SK-N-SH treated with all-trans-retinoic acid at 6 μM for 48 hours (cell line): ENCODE results near the gene SLC30A10.

ENCODE experiments used
- ARNTL ChIP-seq: fragments of 450-650 bp; formaldehyde crosslinking; IDR thresholded peaks from 2 replicates; pipeline ENCODE4 v1.5.0; 2020; ENCODE audit warnings: low read depth, mild to moderate bottlenecking, moderate library complexity, borderline replicate concordance
- BACH2 ChIP-seq: fragments of 250-450 bp; sonication (Bioruptor Pico); IDR thresholded peaks from 2 replicates; pipeline ENCODE4 v1.9.0; 2021; ENCODE audit warnings: mild to moderate bottlenecking, borderline replicate concordance
- CSDC2 ChIP-seq: fragments of 250-450 bp; sonication (Bioruptor Pico); IDR thresholded peaks from 2 replicates; pipeline ENCODE4 v1.5.0; 2020; ENCODE audit warnings: mild to moderate bottlenecking, moderate library complexity
- ESRRG ChIP-seq: fragments of 250-450 bp; sonication (Bioruptor Pico); IDR thresholded peaks from 2 replicates; pipeline ENCODE4 v1.6.1; 2021; ENCODE audit warnings: mild to moderate bottlenecking
- GLIS3 ChIP-seq: fragments of 250-450 bp; sonication (Bioruptor Pico); IDR thresholded peaks from 2 replicates; pipeline ENCODE4 v1.5.0; 2020; ENCODE audit warnings: mild to moderate bottlenecking, moderate library complexity
- RARB ChIP-seq: fragments of 250-450 bp; sonication (Bioruptor Pico); IDR thresholded peaks from 2 replicates; pipeline ENCODE4 v1.8.0; 2021; ENCODE audit warnings: mild to moderate bottlenecking, moderate library complexity
- TOX ChIP-seq: fragments of 250-450 bp; sonication (Bioruptor Pico); IDR thresholded peaks from 2 replicates; pipeline ENCODE4 v1.8.0; 2021; ENCODE audit warnings: mild to moderate bottlenecking, moderate library complexity, borderline replicate concordance
- ZFP30 ChIP-seq: fragments of 450-650 bp; formaldehyde crosslinking; IDR thresholded peaks from 2 replicates; pipeline ENCODE4 v1.5.0; 2022; ENCODE audit warnings: mild to moderate bottlenecking, moderate library complexity
- ZNF8 ChIP-seq: fragments of 450-650 bp; formaldehyde crosslinking; IDR thresholded peaks from 2 replicates; pipeline ENCODE4 v1.5.0; 2020; ENCODE audit warnings: mild to moderate bottlenecking, moderate library complexity
- TF ChIP-seq, protein P1 (sequence below): fragments of 250-450 bp; sonication (Bioruptor Pico); IDR thresholded peaks from 2 replicates; pipeline ENCODE4 v1.5.1; 2020; ENCODE audit warnings: low read depth, mild to moderate bottlenecking, moderate library complexity

DNA sequence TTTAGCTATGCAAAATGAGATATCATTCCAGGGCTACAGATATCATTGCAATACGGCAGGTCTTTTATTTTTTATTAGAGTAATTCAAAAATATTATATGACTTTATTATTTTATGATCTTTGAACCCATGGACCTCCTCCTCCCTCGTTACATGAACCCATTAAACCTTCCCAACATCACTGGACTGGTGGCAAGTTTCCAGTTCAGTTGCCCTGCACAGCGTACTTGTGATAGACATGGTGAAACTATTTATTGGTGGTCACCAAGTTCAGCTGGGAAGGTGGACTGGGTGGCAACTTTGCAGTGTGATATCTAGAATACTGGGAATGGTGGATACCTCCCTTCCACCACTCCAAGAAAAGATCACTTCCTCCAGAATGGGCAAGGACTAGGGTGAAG lies 52.5 kb downstream of the SLC30A10 start:
- TF ChIP-seq ESRRG (CRISPR knock-in tag) = no peak
- TF ChIP-seq RARB (CRISPR knock-in tag) = no peak
- TF ChIP-seq, protein P1, sequence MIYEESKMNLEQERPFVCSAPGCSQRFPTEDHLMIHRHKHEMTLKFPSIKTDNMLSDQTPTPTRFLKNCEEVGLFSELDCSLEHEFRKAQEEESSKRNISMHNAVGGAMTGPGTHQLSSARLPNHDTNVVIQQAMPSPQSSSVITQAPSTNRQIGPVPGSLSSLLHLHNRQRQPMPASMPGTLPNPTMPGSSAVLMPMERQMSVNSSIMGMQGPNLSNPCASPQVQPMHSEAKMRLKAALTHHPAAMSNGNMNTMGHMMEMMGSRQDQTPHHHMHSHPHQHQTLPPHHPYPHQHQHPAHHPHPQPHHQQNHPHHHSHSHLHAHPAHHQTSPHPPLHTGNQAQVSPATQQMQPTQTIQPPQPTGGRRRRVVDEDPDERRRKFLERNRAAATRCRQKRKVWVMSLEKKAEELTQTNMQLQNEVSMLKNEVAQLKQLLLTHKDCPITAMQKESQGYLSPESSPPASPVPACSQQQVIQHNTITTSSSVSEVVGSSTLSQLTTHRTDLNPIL (CRISPR knock-in tag) = no peak
- no peak for TF ChIP-seq GLIS3 (CRISPR knock-in tag)
- no peak for TF ChIP-seq CSDC2 (CRISPR knock-in tag)
- TF ChIP-seq TOX = no peak
- no peak for TF ChIP-seq BACH2 (CRISPR knock-in tag)
- TF ChIP-seq ZNF8 = no peak
- TF ChIP-seq ARNTL (CRISPR knock-in tag) = no peak
- no peak for TF ChIP-seq ZFP30 (CRISPR knock-in tag)
